ENCODE results near the gene MYOCD. TPM values are rescaled to one million over a fixed set of nuclear protein-coding genes. Genes with fewer than 3 reads are reported as not detected.

The MYOCD gene
- total RNA-seq, 1 experiment from 2014 or later, result 1.2 TPM

DNA sequence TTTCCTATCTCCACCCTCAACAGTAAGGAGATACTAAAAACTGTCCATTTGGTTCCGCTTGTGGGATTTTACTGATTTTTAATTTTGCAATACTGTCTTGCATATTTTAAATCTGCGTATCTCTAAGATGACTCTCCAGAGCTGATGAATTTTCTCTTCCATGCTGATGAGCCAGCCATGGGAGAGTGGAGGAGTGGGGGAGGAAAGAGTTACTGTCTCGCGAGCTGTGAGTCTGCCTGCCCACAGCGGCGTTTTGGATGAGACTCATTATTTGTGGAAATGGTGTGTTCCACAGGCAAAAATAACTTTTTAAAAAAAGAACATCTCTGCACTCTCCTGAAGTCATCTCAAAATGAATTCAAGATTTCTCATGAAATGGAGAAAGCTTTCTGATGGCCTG lies 34.6 kb upstream of the MYOCD start:
- H3K36me3 Mint-ChIP-seq, result no peaks in the 10 kb centered on the region
- CTCF ChIA-PET, result interaction anchor here (0.8 kb wide), 1 partner anchor 85 kb away, joined by 4 read pairs; no protein-coding TSS in a partner anchor
- peaks cover 2% of the 10 kb centered on the region; the same call in 1 of the 2 replicates for H3K9me3 Mint-ChIP-seq
- DNase-seq (ENCODE audit: low spot score) (no peak), ATAC-seq (no peak)
- H3K27me3 Mint-ChIP-seq (ENCODE audit: low read depth), result no peaks in the 10 kb centered on the region; the same call in 1 of the 2 replicates
- H3K4me3 Mint-ChIP-seq, result no peak overlapping the region
- peaks cover 26% of the 10 kb centered on the region for H3K4me1 Mint-ChIP-seq
- TF ChIP-seq CREM (CRISPR knock-in tag; IDR thresholded peaks at IDR 0.05) (no peak), ETV6 (CRISPR knock-in tag; IDR thresholded peaks at IDR 0.05) (no peak), ZNF317 (CRISPR knock-in tag; IDR thresholded peaks at IDR 0.05; ENCODE audit: borderline replicate concordance, low read depth) (no peak), SMAD3 (CRISPR knock-in tag; IDR thresholded peaks at IDR 0.05; ENCODE audit: borderline replicate concordance) (no peak)
- TF ChIP-seq, protein P1, sequence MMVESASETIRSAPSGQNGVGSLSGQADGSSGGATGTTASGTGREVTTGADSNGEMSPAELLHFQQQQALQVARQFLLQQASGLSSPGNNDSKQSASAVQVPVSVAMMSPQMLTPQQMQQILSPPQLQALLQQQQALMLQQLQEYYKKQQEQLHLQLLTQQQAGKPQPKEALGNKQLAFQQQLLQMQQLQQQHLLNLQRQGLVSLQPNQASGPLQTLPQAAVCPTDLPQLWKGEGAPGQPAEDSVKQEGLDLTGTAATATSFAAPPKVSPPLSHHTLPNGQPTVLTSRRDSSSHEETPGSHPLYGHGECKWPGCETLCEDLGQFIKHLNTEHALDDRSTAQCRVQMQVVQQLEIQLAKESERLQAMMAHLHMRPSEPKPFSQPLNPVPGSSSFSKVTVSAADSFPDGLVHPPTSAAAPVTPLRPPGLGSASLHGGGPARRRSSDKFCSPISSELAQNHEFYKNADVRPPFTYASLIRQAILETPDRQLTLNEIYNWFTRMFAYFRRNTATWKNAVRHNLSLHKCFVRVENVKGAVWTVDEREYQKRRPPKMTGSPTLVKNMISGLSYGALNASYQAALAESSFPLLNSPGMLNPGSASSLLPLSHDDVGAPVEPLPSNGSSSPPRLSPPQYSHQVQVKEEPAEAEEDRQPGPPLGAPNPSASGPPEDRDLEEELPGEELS (CRISPR knock-in tag; IDR thresholded peaks at IDR 0.05), result no peak
- TF ChIP-seq, protein P2, sequence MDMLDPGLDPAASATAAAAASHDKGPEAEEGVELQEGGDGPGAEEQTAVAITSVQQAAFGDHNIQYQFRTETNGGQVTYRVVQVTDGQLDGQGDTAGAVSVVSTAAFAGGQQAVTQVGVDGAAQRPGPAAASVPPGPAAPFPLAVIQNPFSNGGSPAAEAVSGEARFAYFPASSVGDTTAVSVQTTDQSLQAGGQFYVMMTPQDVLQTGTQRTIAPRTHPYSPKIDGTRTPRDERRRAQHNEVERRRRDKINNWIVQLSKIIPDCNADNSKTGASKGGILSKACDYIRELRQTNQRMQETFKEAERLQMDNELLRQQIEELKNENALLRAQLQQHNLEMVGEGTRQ (CRISPR knock-in tag; IDR thresholded peaks at IDR 0.05), result no peak
- TF ChIP-seq, protein P3, sequence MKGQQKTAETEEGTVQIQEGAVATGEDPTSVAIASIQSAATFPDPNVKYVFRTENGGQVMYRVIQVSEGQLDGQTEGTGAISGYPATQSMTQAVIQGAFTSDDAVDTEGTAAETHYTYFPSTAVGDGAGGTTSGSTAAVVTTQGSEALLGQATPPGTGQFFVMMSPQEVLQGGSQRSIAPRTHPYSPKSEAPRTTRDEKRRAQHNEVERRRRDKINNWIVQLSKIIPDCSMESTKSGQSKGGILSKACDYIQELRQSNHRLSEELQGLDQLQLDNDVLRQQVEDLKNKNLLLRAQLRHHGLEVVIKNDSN (CRISPR knock-in tag; IDR thresholded peaks at IDR 0.05), result no peak
- TF ChIP-seq, protein P4, sequence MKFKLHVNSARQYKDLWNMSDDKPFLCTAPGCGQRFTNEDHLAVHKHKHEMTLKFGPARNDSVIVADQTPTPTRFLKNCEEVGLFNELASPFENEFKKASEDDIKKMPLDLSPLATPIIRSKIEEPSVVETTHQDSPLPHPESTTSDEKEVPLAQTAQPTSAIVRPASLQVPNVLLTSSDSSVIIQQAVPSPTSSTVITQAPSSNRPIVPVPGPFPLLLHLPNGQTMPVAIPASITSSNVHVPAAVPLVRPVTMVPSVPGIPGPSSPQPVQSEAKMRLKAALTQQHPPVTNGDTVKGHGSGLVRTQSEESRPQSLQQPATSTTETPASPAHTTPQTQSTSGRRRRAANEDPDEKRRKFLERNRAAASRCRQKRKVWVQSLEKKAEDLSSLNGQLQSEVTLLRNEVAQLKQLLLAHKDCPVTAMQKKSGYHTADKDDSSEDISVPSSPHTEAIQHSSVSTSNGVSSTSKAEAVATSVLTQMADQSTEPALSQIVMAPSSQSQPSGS (CRISPR knock-in tag; IDR thresholded peaks at IDR 0.05; ENCODE audit: borderline replicate concordance, low read depth), result no peak
- TF ChIP-seq, protein P5, sequence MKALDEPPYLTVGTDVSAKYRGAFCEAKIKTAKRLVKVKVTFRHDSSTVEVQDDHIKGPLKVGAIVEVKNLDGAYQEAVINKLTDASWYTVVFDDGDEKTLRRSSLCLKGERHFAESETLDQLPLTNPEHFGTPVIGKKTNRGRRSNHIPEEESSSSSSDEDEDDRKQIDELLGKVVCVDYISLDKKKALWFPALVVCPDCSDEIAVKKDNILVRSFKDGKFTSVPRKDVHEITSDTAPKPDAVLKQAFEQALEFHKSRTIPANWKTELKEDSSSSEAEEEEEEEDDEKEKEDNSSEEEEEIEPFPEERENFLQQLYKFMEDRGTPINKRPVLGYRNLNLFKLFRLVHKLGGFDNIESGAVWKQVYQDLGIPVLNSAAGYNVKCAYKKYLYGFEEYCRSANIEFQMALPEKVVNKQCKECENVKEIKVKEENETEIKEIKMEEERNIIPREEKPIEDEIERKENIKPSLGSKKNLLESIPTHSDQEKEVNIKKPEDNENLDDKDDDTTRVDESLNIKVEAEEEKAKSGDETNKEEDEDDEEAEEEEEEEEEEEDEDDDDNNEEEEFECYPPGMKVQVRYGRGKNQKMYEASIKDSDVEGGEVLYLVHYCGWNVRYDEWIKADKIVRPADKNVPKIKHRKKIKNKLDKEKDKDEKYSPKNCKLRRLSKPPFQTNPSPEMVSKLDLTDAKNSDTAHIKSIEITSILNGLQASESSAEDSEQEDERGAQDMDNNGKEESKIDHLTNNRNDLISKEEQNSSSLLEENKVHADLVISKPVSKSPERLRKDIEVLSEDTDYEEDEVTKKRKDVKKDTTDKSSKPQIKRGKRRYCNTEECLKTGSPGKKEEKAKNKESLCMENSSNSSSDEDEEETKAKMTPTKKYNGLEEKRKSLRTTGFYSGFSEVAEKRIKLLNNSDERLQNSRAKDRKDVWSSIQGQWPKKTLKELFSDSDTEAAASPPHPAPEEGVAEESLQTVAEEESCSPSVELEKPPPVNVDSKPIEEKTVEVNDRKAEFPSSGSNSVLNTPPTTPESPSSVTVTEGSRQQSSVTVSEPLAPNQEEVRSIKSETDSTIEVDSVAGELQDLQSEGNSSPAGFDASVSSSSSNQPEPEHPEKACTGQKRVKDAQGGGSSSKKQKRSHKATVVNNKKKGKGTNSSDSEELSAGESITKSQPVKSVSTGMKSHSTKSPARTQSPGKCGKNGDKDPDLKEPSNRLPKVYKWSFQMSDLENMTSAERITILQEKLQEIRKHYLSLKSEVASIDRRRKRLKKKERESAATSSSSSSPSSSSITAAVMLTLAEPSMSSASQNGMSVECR (CRISPR knock-in tag; IDR thresholded peaks at IDR 0.05; ENCODE audit: borderline replicate concordance), result no peak
- POLR2A ChIA-PET, result no interaction called here
- no peak overlapping the region for H3K27ac Mint-ChIP-seq

DNA sequence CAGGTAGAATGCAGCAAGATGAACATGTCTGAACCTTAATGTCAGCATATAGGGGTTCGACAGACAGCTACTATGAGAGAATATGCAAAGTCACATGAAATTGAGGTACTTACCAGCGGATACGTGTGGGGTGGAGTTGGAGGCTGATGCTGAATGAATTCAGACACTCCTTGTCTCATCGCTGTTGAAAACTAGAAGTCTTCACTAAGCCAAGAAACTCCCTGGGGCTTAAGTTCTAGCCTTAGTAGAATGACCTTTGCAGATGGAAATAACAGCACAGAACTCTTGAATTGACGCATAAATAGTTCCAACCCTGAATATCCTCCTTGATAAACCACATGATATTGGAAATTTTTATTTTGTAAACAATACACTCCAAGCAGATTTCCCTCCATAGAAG lies 32.9 kb upstream of the MYOCD start:
- H3K4me1 Mint-ChIP-seq, result peaks cover 32% of the 10 kb centered on the region
- CTCF ChIA-PET, result no interaction called here
- H3K9me3 Mint-ChIP-seq, result peaks cover 7% of the 10 kb centered on the region; the same call in 1 of the 2 replicates
- H3K4me3 Mint-ChIP-seq, result no peak overlapping the region
- no peak overlapping the region for H3K27ac Mint-ChIP-seq
- H3K27me3 Mint-ChIP-seq (ENCODE audit: low read depth), result no peaks in the 10 kb centered on the region; the same call in none of the 2 replicates
- H3K36me3 Mint-ChIP-seq, result no peaks in the 10 kb centered on the region
- TF ChIP-seq GABPB1 (CRISPR knock-in tag; IDR thresholded peaks at IDR 0.05), result no peak
- no peak for TF ChIP-seq TEAD4 (CRISPR knock-in tag; IDR thresholded peaks at IDR 0.05)
- ATAC-seq (no peak), DNase-seq (ENCODE audit: low spot score) (no peak)
- POLR2A ChIA-PET, result no interaction called here
